Progenitor cell of endocrine pancreas (in vitro differentiated cells): ENCODE results near the gene PLIN1. TPM values are rescaled to one million over a fixed set of nuclear protein-coding genes. Genes with fewer than 3 reads are reported as not detected.

Source experiments
- DNase-seq: peaks from one replicate; pipeline ENCODE4 v3.0.0; 2021; ENCODE audit warnings: low spot score; ENCODE audit not compliant: unreplicated experiment
- H3K27ac Mint-ChIP-seq: 2 replicates; pipeline ENCODE4 v1.8.0; 2021; ENCODE audit warnings: mild to moderate bottlenecking, moderate library complexity, mixed read lengths
- H3K27me3 Mint-ChIP-seq: 2 replicates; pipeline ENCODE4 v1.8.0; 2021; ENCODE audit warnings: mixed read lengths
- H3K36me3 Mint-ChIP-seq: 2 replicates; pipeline ENCODE4 v1.8.0; 2022; ENCODE audit warnings: mixed read lengths; ENCODE audit not compliant: insufficient read depth
- H3K4me1 Mint-ChIP-seq: 2 replicates; pipeline ENCODE4 v1.8.0; 2021; ENCODE audit warnings: low read depth, mixed read lengths
- H3K4me3 Mint-ChIP-seq: 2 replicates; pipeline ENCODE4 v1.8.0; 2021; ENCODE audit warnings: low read depth, mild to moderate bottlenecking, moderate library complexity, mixed read lengths
- H3K9me3 Mint-ChIP-seq: 2 replicates; pipeline ENCODE4 v1.8.0; 2021; ENCODE audit warnings: low read depth, mixed read lengths
- total RNA-seq: library from RNA; stranded (reverse); gene quantifications from 2 replicates; pipeline ENCODE4 v1.2.1, GENCODE V29; 2021
- TF ChIP-seq, protein P1 (sequence below): fragments of 200-600 bp; sonication (generic); IDR thresholded peaks from one replicate; pipeline ENCODE4 v1.5.0; 2021; ENCODE audit warnings: antibody characterized with exemption, mild to moderate bottlenecking; ENCODE audit not compliant: unreplicated experiment

PLIN1 gene
- total RNA-seq, 1 donor from 2014 or later, result 0.24 TPM

GRCh38 chr15:89672221-89673164 is 6.7 kb downstream of the PLIN1 start:
- TF ChIP-seq, protein P1, sequence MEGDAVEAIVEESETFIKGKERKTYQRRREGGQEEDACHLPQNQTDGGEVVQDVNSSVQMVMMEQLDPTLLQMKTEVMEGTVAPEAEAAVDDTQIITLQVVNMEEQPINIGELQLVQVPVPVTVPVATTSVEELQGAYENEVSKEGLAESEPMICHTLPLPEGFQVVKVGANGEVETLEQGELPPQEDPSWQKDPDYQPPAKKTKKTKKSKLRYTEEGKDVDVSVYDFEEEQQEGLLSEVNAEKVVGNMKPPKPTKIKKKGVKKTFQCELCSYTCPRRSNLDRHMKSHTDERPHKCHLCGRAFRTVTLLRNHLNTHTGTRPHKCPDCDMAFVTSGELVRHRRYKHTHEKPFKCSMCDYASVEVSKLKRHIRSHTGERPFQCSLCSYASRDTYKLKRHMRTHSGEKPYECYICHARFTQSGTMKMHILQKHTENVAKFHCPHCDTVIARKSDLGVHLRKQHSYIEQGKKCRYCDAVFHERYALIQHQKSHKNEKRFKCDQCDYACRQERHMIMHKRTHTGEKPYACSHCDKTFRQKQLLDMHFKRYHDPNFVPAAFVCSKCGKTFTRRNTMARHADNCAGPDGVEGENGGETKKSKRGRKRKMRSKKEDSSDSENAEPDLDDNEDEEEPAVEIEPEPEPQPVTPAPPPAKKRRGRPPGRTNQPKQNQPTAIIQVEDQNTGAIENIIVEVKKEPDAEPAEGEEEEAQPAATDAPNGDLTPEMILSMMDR, result no peak
- no peak overlapping the region for H3K27ac Mint-ChIP-seq
- DNase-seq, result no peak
- H3K27me3 Mint-ChIP-seq, result peaks cover 36% of the 10 kb centered on the region
- H3K9me3 Mint-ChIP-seq, result no peaks in the 10 kb centered on the region
- no peak overlapping the region for H3K4me3 Mint-ChIP-seq
- H3K36me3 Mint-ChIP-seq, result no peaks in the 10 kb centered on the region
- H3K4me1 Mint-ChIP-seq, result no peaks in the 10 kb centered on the region

- H3K27ac Mint-ChIP-seq, result no peak overlapping the region
- H3K27me3 Mint-ChIP-seq, result peaks cover 36% of the 10 kb centered on the region
- no peaks in the 10 kb centered on the region for H3K36me3 Mint-ChIP-seq
Observed at GRCh38 chr15:89671687-89672086, 7.5 kb downstream of the PLIN1 start.

DNA sequence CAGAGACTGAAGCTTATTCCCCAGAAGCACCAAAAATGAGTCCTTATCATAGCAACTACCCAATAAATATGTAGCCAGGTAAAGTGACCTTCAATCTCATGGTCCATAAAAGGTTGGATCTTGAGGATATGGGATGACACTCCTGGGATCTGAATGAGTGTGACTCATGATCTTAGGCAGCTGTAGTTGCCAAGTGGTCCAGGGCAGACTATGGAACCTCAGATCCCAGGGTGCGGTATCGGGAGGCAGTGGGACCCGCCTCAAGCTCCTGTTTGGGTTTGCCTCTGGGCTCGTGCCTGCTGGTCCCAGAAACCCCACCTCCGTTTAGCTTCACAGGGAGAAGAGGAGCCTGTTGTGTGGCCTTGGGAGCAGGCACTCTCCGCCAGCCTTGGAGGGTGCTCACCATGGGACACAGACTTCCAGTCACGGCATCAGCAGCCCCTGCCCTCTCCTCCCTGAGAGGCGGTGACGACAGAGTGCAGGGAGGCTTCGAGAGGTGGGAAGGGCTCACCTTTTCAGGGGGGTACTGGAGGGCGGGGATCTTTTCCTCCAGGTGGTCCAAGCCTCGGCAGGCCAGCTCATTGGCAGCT is 8.1 kb downstream of the PLIN1 start:
- DNase-seq, result no peak
- no peaks in the 10 kb centered on the region for H3K36me3 Mint-ChIP-seq
- H3K4me1 Mint-ChIP-seq, result no peaks in the 10 kb centered on the region
- TF ChIP-seq, protein P1, result no peak
- H3K4me3 Mint-ChIP-seq, result no peak overlapping the region
- peaks cover 36% of the 10 kb centered on the region for H3K27me3 Mint-ChIP-seq
- no peak overlapping the region for H3K27ac Mint-ChIP-seq
- H3K9me3 Mint-ChIP-seq, result no peaks in the 10 kb centered on the region

More at GRCh38 chr15:89671687-89672086, 7.5 kb downstream of the PLIN1 start:
- no peaks in the 10 kb centered on the region for H3K9me3 Mint-ChIP-seq
- TF ChIP-seq, protein P1, result no peak
- no peaks in the 10 kb centered on the region for H3K4me1 Mint-ChIP-seq
- no peak for DNase-seq
- no peak overlapping the region for H3K4me3 Mint-ChIP-seq

- DNase-seq, result no peak
- H3K36me3 Mint-ChIP-seq, result no peaks in the 10 kb centered on the region
- no peaks in the 10 kb centered on the region for H3K9me3 Mint-ChIP-seq
- TF ChIP-seq, protein P1, result no peak
- peaks cover 37% of the 10 kb centered on the region for H3K27me3 Mint-ChIP-seq
- H3K27ac Mint-ChIP-seq, result no peak overlapping the region
- H3K4me3 Mint-ChIP-seq, result no peak overlapping the region
- peaks cover under 1% of the 10 kb centered on the region for H3K4me1 Mint-ChIP-seq
Observed at GRCh38 chr15:89669941-89670340, 9.2 kb downstream of the PLIN1 start.

DNA sequence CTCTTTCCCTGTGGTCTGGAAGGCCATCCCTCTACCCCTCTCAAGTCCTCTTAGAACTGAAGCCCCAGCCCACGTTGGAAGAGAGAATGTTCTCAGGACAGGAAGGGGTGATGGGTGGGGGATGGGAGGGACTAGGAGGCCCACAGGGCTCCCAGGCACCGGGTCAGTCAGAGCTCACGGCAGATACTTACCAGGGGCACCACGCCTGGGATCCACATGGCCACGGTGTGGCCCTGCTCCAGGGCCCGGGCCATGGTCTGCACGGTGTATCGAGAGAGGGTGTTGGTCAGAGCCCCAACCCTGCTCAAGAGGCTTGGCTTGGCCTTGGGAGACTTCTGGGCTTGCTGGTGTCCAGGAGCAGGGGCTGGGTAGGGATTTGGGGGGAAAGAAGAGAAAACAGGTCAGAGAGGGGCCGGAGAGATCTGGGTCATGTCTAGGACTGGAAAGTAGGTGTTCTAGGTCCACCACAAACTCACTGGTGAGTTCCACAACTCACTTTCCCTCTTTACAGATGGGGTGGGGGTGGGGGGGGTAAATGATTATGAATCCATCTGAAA is 9.8 kb downstream of the PLIN1 start:
- Mint-ChIP-seq H3K4me1 (peaks cover 3% of the 10 kb centered on the region), H3K4me3 (no peak overlapping the region), H3K27ac (no peak overlapping the region), H3K27me3 (peaks cover 43% of the 10 kb centered on the region), H3K9me3 (no peaks in the 10 kb centered on the region), H3K36me3 (no peaks in the 10 kb centered on the region)
- DNase-seq, result no peak
- TF ChIP-seq, protein P1, result no peak
